ENCODE results near the gene PARD3. TPM values are rescaled to one million over a fixed set of nuclear protein-coding genes. Genes with fewer than 3 reads are reported as not detected.
"Not testable (repeated sequence)": the region's sequence is repeated elsewhere in the genome, so short reads cannot be mapped to it uniquely, and the experiment has no call there.

Gene PARD3
- total RNA-seq, 1 donor from 2014 or later, result 37.5 TPM

GRCh38 chr10:34702982-34703381 lies 112.1 kb downstream of the PARD3 start:
- intact Hi-C loops (cut with DNase I), result no loop called here
- Histone ChIP-seq H3K36me3 (no peaks in the 10 kb centered on the region), H3K27ac (peak overlapping the region; percentile 20 to 39), H3K4me1 (peaks cover 12 to 53% of the 10 kb centered on the region in 2 donors), H3K9me3 (no peaks in the 10 kb centered on the region), H3K27me3 (no peaks in the 10 kb centered on the region), H3K4me3 (no peak overlapping the region)
- no peak for TF ChIP-seq CTCF (IDR thresholded peaks at IDR 0.05)
- DNase-seq (ENCODE audit: low spot score in 2 of 2), result no peak

- Histone ChIP-seq H3K4me1 (peaks cover 12 to 50% of the 10 kb centered on the region in 2 donors), H3K36me3 (no peaks in the 10 kb centered on the region), H3K27me3 (no peaks in the 10 kb centered on the region), H3K9me3 (no peaks in the 10 kb centered on the region), H3K4me3 (no peak overlapping the region), H3K27ac (peak overlapping the region; percentile 20 to 39)
- no peak for DNase-seq (ENCODE audit: low spot score in 2 of 2)
- intact Hi-C loops (cut with DNase I), result no loop called here
- TF ChIP-seq CTCF (IDR thresholded peaks at IDR 0.05), result no peak
These were observed 112.8 kb downstream of the PARD3 start for GRCh38 chr10:34702093-34702937.

DNA sequence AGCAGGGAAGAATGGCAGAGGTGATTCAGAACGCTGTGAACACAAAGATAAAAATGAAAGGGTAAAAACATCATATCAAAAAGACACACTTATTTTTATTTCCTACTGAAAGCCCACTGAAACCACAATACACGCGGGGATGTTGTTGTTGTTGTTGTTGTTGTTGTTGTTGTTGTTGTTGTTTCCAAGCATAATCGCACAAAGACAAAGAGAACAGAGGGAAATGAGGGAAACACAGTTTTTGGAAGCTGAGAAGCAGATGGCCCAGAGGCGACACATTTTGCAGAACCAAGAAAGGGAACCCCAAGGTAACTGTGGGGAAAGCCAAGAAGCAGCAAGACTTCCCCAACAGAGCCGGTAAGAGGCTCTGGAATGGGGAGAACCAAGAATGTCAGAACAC lies 113.9 kb downstream of the PARD3 start:
- peaks cover 12 to 49% of the 10 kb centered on the region in 2 donors for H3K4me1 ChIP-seq
- no peaks in the 10 kb centered on the region for H3K9me3 ChIP-seq
- no peak for TF ChIP-seq CTCF (IDR thresholded peaks at IDR 0.05)
- DNase-seq (ENCODE audit: low spot score in 2 of 2), result no peak
- H3K4me3 ChIP-seq, result no peak overlapping the region
- H3K27ac ChIP-seq, result no peak overlapping the region
- intact Hi-C loops (cut with DNase I), result no loop called here
- no peaks in the 10 kb centered on the region for H3K36me3 ChIP-seq
- no peaks in the 10 kb centered on the region for H3K27me3 ChIP-seq

GRCh38 chr10:34700752-34701151 lies 114.3 kb downstream of the PARD3 start:
- H3K4me3 ChIP-seq; H3K27ac ChIP-seq; intact Hi-C loops (cut with DNase I); DNase-seq (ENCODE audit: low spot score in 2 of 2); H3K9me3 ChIP-seq; H3K27me3 ChIP-seq; H3K36me3 ChIP-seq: not testable (repeated sequence)
- H3K4me1 ChIP-seq, result peaks cover 12 to 46% of the 10 kb centered on the region in 2 donors

DNA sequence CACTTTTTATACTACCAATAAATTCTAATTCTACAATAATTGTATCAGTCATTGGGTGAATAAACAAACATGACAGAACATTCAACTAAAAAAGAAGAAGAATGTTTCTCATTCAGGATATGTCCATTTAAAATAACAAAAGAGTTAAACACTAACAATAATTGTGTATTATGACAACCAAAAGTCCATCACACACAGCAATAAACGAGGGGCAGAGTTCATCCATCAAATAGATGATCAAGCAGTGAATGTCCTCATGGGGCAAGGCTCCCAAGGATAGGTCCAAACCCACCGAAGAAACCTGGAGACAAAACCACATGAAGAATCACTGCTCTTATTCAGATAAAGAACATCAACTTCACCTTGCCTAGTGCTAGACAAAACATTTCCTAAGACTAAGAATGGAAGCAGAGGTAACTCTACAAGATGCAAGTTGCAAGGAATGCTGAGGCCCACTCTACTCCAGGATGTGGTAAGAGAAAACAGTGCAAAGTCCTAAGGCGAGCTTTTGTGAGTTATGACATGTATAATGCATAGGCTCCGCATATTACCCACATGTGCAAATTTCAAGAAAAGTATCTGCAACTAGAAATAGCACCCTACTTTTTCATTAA lies 115.1 kb downstream of the PARD3 start:
- no peak for DNase-seq (ENCODE audit: low spot score in 2 of 2)
- intact Hi-C loops (cut with DNase I), result no loop called here
- no peak for TF ChIP-seq CTCF (IDR thresholded peaks at IDR 0.05)
- no peak overlapping the region for H3K27ac ChIP-seq
- peaks cover 12 to 42% of the 10 kb centered on the region in 2 donors for H3K4me1 ChIP-seq
- no peaks in the 10 kb centered on the region for H3K36me3 ChIP-seq
- no peaks in the 10 kb centered on the region for H3K27me3 ChIP-seq
- no peaks in the 10 kb centered on the region for H3K9me3 ChIP-seq
- no peak overlapping the region for H3K4me3 ChIP-seq

- no peak for TF ChIP-seq CTCF (IDR thresholded peaks at IDR 0.05)
- H3K27ac ChIP-seq, result no peak overlapping the region
- no peak overlapping the region for H3K4me3 ChIP-seq
- intact Hi-C loops (cut with DNase I), result no loop called here
- DNase-seq (ENCODE audit: low spot score in 2 of 2), result peak in 1 of 2 donors; percentile 66
- H3K27me3 ChIP-seq, result no peaks in the 10 kb centered on the region
- H3K36me3 ChIP-seq, result no peaks in the 10 kb centered on the region
- H3K4me1 ChIP-seq, result peaks cover 12 to 38% of the 10 kb centered on the region in 2 donors
- H3K9me3 ChIP-seq, result no peaks in the 10 kb centered on the region
These were observed 116.1 kb downstream of the PARD3 start for GRCh38 chr10:34698979-34699378.
